GM21447 (cell line): Measurements from ENCODE around the gene C3orf49.

Experiments used
- ATAC-seq: cut with Tn5 transposase; IDR thresholded peaks from one replicate; pipeline ENCODE4 v1.9.1; 2021; ENCODE audit not compliant: unreplicated experiment

C3orf49 gene, protein sequence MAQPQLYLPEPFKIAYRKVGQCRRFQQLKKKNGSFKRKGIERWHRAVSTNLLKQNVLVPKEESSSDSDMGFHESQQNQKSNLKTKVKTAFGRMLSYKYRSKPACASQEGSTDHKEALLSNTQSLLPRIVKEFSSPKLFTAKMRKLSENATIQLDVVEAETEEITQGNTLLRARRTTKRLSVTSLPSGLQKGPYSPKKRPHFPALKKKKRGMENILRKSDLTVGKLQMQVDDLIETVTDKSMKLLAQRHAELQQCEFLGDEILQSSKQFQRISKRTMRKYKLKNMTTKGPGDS

DNA sequence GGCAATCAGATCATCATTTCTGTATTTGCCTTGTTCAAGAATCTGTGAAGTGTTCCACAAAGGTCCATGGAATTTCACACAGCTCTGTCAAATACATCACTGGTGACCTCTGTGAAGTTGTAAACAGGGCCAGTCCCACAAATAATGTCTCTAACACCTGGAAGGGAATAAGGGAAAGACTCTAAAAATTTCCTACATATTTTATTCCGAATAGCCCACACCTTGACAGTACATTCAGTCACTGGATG, at the start of gene C3orf49:
C3orf49 (plus strand) TSS at position 149 of the 248 bp plus-strand sequence. CDS start 173 bp downstream, outside the sequence.
- ATAC-seq: no peak

DNA sequence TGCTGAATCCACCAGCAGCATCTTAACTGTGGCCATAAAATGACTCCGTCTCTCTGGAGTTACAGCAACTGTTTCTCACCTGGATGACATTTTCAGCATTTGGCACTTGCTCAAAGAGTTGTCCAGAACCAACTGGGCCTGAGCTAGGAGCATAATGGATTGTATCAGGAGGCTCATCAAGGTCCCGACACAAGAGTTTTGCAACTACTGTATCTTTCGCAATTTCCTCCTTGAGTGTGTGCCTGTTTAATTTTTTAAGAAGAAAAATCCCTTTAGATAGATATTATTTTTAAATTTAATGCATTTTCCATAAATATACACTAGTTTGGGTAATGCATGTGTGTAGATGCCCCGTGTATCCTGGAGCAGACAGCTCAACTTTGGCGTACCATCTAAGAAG, 44.3 kb upstream of the C3orf49 start:
- ATAC-seq: no peak

DNA sequence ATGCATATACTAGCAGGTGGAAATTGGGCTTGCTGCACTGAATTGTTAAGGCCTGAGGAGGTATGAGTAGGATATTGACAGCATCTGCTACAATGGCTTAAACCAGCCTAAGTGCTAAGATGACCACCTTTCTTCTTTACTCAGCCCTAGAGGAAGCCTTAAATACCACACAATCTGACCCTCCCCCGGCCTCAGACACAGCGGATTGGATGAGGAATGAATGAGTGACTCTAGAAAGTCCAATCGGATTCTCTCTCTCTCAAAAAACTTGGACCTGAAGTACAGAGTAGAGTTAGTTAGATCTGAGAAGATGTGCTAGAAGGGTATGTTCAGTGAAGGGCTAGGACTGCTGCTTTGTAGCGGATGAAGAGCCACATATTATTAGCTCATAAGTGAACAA, 39.9 kb upstream of the C3orf49 start:
- ATAC-seq: no peak

DNA sequence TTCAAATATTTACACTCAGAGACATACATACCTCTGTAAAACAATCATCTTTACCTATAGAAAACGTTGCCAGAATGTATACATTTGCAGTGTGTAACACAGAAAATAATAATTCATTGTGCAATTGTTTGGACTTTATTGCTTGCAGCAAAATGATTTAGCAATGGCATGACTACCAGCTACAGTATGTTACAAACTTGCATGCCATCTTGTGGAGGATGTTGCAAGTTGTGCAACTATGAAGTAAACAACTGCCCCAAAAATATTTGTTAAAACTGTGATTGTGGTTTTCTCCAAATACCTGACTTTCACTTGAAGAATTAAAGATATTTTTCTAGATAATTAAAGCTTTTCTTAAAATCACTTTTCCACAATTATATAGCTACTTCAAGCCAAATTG, 27.1 kb upstream of the C3orf49 start:
- ATAC-seq: no peak

DNA sequence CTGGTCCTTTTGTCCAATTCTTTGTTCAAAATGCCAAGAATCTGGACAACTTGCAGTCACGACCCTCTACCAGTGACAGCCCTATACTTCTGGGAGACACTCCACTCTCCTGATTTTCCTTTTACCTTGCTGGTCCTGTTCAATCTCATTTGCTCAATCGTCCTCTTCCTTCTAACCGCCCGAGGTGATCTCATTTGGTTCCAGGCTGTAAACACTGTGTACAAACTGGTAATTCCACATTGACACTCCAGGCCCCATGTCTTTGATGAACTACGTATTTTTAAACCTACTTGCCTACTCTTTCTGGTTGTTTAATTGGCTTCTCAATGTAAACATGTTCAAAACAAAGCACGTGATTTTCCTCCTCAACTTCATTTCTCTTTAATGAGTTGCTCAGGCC, 23.7 kb upstream of the C3orf49 start:
- ATAC-seq: no peak

DNA sequence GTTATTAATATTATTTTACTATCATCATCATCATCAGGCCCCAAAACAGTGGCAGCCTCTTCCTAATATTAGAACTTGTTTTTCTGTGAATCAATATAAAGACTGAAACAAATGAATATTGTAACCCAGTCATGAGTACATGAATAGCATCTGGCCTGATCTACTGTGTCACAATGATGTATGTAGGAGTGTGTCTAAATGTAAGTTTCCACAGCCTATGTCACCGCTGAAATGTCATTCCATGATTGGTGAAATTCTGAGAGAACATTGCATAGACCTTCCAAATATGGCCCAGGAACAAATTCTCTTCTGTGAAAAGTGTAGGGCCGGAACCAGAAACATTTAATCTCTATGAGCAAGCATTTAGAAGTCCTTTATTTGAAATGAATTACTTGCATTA, 20.6 kb upstream of the C3orf49 start:
- no peak for ATAC-seq

DNA sequence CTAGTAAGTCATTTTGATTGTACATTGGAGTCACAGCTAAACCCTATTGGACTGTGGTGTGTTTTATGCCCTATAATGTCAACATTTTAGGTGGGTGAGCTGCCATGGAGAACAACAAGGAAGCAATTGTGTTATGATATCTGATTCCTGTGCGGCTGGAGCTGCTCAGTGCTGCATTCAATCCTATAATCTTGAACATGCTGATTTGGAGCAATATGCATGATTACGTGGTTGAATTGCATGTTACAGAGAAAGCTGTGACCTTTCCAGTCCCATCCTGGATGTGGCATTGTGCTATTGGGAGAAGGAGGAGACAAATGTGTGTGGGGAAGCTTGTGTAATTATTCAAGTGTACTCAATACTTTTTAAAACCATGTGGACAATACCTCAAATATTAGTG, 20.1 kb upstream of the C3orf49 start:
- ATAC-seq: no peak

DNA sequence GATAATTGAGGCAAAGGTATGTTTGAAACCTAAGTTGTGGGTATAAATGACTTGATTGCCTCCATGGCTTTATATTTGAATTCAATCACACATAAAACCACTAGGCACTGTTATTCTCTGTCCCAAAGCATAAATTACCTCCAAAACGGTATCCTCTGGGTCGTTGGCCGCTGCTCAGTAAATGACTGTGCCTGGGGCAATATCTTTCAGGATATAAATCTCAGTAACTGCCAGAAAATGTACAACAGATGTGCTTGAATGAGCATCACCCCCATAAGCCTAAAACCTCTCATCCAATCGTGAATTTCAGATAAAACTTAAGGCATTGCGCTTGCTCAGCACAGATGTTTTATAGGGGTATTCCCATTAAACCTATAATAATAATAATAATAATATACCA, 19.0 kb upstream of the C3orf49 start:
- ATAC-seq: no peak

DNA sequence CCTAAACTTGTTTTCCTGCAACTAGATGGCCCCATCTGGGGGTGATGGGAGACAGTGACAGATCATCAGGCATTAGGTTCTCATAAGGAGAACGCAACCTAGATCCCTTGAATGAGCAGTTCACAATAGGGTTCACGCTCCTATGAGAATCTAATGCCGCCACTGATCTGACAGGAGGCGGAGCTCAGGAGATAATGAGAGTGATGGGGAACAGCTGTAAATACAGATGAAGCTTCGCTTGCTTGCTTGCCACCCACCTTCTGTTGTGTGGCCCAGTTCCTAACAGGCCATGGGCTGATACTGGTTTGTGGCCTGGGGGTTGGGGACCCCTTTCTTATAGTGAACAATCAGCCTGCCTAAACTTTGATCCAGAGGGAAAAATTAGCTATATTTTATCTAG, 15.2 kb upstream of the C3orf49 start:
- no peak for ATAC-seq

DNA sequence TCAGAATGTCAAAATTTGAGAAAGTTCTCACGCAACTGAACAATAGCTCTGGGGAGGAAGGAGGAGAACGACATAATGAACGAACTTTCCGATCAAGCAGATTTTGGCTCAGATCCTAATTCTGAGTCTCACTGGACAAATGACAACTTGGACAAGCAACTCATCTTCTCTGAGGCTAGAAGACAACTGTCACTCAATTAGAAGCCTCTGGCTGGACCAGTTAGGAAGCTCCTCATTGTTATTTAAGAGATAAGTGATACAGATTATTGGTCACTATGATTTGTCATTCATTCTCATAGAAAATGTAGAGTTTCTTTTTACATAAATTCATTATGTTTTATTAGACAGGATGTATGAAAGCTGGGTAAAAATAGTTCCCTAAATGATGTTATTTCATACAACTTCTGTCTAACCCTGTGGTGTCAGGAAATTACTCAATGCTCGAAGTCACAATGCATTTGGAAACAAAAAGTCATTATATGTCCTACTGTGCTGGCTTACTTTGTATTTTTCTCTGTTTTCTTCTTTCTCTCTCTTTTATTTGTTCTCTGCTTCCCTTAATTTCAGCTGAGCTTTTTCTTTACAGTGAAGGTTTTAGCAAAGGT, 11.0 kb upstream of the C3orf49 start:
- no peak for ATAC-seq

DNA sequence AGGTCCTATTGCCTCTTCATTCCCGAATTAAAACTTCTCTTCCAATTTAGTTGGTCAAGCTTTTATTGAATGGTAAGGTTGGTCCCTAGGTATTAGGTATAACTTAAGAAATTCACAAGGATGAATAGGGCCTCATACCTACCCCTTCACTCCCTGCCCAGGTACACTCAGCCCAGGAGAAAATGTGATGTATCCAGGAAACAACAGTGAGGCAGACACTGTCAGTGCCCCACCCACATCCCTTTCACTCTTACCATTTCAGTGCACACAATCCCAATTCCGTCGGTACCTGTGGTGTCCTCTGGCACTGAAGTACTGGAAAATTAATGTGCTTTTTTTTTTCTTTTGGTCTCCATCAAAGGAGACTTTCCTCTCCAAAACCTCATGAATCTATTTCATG, 10.5 kb upstream of the C3orf49 start:
- no peak for ATAC-seq

DNA sequence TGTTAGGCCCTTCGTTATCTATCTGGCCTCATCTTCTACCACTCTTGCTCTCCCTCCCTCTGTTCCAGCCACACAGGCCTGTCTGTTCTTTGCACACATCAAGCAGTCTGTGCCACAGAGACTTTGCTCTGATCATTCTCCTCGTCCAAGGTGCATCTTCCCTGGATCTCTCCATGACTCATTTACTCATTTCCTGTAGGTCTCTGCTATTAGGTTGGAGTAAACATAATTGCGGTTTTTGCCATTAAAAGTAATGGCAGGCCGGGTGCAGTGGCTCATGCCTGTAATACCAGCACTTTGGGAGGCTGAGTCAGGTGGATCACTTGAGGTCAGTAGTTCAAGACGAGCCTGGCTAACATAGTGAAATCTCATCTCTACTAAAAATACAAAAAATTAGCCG, 9.5 kb upstream of the C3orf49 start:
- no peak for ATAC-seq

DNA sequence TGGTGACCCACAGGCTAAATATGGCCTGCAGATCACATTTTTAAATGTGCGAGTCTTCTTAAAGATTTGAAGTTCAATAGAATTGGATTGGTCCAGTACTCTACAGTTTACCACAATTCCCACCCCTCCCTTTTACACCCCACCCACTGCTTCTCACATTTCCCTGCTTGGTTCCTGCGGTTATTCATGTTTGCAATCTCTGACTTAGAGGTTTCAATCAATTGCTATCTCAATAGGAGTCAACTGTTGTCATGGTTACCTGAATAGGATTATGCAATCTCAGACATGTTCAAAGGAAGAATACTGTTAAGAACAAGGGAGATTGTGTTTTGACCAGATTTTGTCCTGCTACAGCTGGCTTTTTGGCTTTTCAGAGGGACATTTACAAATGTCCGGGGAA, 4.9 kb upstream of the C3orf49 start:
- no peak for ATAC-seq

DNA sequence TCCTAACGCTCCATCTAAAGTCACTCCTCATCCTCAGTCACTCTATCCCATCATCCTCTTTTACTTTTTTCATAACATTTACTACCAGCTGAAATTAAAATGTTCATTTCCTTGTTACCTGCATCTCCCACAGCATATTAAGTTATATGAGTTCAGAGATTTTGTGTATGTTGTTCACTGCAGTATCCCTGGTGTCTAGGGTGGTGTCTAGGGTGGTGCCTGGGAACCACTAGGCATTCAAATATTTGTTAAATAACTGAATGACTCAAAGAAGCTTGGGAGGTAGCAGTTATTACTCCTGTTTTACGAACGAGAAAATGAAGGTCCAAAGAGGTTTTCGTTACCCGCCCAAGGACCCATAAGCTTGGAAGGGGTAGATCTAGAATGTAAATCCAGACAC, 1.9 kb upstream of the C3orf49 start:
- no peak for ATAC-seq

DNA sequence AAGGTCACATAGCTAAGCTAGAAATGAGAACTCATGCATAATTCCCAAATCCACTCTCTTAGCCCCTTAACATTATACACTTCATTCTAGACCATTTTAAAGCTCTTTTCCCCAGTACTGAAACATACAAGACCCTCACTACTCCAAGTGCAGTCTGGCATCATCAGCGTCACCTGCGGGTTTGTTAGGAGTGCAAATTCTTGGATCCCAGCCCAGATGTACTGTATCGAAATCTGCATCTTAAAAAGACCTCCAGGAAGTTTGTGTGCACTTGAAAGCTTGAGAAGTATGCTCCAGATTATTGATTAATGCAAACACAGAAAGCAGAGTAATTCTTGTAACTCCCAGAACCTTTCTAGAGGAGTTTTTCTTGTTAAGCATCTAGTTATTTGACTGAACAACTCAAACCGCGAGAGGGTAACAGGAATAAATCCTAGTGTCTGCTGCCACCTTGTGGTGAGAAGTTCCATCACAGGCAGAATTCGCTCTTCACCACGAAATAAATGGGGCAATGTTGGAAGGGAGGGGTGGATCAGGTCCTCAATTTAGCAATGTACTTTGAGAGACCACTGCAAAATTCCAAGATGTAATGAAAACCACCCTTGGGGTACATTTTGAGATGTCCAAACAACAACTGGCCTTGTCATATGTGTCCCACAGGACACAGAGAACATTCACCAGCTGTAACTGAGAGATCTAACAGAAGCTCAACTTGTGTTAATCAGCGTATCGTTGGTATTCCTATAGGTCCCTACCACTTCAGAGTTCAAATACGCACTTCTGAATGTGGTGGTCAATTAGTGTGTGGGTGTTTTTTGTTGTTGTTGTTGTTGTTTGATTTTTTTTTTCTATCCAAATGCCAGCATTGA, 583 bp upstream of the C3orf49 start:
- peak; percentile 81 for ATAC-seq

DNA sequence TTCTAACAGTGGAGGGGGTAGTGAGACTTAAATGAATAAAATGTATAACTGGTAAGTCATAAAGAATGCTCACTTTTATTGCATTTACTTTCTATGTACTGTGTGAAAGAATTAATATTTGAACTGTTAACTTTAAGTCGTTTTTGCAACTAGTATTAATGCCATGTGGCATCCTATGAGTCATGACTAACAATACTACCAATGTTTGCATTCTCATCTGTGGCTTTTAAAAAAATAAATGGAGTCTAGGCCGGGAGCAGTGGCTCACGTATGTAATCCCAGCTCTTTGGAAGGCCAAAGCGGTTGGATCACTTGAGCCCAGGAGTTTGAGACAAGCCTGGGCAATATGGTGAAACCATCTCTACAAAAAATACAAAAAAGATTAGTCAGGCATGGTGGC, 5.2 kb downstream of the C3orf49 start:
- ATAC-seq: no peak

DNA sequence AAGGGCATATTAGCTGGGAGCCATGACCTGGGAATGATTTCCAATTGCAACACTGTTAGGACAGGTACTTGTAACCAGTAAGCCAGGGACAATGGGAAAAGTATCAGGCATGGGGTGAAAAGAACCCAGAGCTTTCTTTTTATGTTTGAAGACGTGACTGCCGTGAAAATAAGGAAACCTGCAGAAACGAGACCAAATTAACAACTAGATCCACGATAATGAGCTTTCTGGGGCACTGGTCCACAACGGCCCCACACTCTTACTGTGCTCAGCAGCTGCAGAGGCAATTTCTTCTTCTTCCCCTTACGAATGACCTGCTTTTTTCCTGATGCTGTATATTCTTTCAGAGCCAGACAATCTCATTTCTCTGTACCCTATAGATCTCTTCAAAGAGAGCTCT, 11.4 kb downstream of the C3orf49 start:
- no peak for ATAC-seq

DNA sequence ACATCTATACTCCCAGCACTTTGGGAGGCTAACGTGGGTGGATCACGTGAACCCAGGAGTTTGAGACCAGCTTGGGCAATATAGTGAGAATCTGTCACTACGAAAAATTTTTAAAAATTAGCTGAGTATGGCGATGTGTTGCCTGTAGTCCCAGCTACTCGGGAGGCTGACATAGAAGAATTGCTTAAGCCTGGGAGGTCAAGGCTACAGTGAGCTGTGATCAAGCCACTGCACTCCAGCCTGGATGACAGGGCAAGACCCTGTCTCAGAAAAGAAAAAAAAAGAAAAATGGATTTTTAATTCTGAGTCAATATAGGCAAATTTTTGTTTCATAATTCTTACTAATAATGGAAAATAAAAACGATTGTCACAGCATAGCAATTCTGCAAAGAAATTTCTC, 13.3 kb downstream of the C3orf49 start:
- no peak for ATAC-seq

DNA sequence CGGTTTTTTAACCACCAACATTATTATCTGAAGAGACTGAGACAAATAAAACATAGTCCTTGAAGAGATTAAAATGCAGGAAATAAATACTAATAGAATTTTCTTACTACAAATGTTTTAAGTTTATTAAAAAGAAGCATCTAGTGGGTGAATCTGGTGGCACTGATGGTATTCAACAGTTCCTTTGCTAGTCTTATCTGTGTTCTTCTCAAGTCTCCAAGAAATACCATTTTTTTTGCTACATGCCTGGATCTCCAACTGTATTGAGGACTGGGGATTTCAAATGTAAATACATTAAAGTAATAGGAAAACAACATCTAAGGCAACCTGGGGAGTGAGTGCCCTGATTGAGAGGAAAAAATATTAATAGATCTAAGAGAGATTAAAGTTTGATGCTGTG, 22.6 kb downstream of the C3orf49 start:
- no peak for ATAC-seq

DNA sequence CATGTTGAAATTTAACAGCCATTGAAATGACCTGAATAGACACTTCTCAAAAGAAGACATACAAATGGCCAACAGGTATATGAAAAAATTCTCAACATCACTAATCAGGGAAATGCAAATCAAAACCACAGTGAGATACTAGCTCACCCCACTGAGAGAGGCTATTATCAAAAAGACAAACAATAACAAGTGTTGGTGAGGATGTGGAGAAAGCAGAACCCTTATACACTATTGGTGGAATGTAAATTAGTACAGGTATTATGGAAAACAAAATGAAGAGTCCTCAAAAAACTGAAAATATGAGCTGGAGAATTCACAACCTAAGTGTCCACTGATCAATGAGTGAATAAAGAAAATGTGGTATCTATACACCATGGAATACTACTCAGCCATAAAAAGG, 23.0 kb downstream of the C3orf49 start:
- no peak for ATAC-seq

DNA sequence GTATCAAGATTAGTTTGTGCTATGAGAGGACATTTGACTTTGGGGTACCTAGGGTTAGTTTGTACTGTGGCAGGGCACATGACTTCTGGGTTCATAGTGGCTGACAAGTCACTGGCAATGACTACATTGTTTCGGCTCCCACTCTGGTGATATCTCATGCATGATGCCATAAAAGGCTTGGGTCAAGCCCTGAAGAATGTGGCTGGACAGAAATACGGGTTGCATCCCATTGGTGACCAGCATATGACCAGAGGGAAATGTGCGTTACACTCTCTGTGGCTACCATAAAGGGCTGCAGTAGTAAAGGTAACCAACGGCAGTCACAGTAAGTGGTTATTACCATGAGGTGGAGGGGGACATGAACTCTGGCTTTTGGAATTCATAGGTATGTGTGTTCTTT, 26.1 kb downstream of the C3orf49 start:
- no peak for ATAC-seq

DNA sequence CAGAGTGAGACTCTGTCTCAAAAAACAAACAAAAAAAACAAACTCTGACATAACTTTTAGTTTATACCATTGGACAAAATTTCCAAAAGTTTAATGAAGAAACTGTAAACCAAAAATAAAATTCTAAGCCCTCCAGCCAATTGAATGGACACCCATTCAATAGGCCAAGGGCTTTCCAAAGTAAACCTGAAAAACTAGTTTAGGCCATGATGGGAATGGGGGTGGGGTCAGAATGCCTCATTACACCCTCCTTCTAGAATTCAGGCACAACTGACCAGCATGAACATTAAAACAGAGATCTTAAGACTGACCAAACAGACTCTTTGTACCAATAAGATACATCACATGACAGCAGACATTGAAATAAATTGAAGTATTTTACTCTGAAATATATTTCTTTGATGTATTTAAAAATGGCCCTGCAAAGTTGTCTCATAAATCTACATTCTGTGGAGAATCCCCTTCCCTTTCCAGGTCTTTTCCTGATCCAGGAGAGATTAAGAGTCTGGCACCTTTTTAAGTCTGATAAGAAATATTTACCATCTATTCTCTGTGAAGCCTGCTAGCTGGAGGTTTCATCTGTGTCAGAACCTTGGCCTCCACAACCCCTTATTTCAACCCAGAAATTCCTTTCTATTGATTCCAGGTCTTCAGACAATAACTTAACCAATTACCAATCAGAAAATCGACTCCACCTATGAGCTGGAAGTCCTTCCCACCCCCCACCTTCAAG, 28.8 kb downstream of the C3orf49 start:
- ATAC-seq: no peak
